Measurements from ENCODE around the gene CPAMD8. TPM values are rescaled to one million over a fixed set of nuclear protein-coding genes. Genes with fewer than 3 reads are reported as not detected.
"Not testable (repeated sequence)": the region's sequence is repeated elsewhere in the genome, so short reads cannot be mapped to it uniquely, and the experiment has no call there.

CPAMD8 gene
- total RNA-seq, 1 donor from 2014 or later: 5.3 TPM

GRCh38 chr19:16875584-16876555 is 150.7 kb downstream of the CPAMD8 start:
- Histone ChIP-seq H3K36me3 (ENCODE audit: control insufficient read depth, insufficient read depth, low read length) (peaks cover 1% of the 10 kb centered on the region), H3K27me3 (ENCODE audit: control insufficient read depth, insufficient read depth, low read length) (no peaks in the 10 kb centered on the region), H3K4me3 (ENCODE audit: low read depth, low read length) (no peak overlapping the region)
- no peak for DNase-seq (ENCODE audit: low read depth)
- no peak for TF ChIP-seq CTCF (IDR thresholded peaks at IDR 0.05; ENCODE audit: insufficient read depth, low read length, poor library complexity, severe bottlenecking)

- H3K4me3 ChIP-seq (ENCODE audit: low read depth, low read length); H3K36me3 ChIP-seq (ENCODE audit: control insufficient read depth, insufficient read depth, low read length); H3K27me3 ChIP-seq (ENCODE audit: control insufficient read depth, insufficient read depth, low read length): not testable (repeated sequence)
Observed at GRCh38 chr19:16874978-16875299, 151.7 kb downstream of the CPAMD8 start.

GRCh38 chr19:16874250-16874977 is 152.2 kb downstream of the CPAMD8 start:
- no peak for DNase-seq (ENCODE audit: low read depth)
- H3K36me3 ChIP-seq (ENCODE audit: control insufficient read depth, insufficient read depth, low read length): peaks cover 1% of the 10 kb centered on the region
- no peak for TF ChIP-seq CTCF (IDR thresholded peaks at IDR 0.05; ENCODE audit: insufficient read depth, low read length, poor library complexity, severe bottlenecking)

More at GRCh38 chr19:16874978-16875299, 151.7 kb downstream of the CPAMD8 start:
- DNase-seq (ENCODE audit: low read depth): not testable (repeated sequence)

GRCh38 chr19:16873594-16873993 is 153.0 kb downstream of the CPAMD8 start:
- no peak overlapping the region for H3K4me3 ChIP-seq (ENCODE audit: low read depth, low read length)
- no peaks in the 10 kb centered on the region for H3K27me3 ChIP-seq (ENCODE audit: control insufficient read depth, insufficient read depth, low read length)
- no peak for TF ChIP-seq CTCF (IDR thresholded peaks at IDR 0.05; ENCODE audit: insufficient read depth, low read length, poor library complexity, severe bottlenecking)
- no peak for DNase-seq (ENCODE audit: low read depth)
- peaks cover 1% of the 10 kb centered on the region for H3K36me3 ChIP-seq (ENCODE audit: control insufficient read depth, insufficient read depth, low read length)

More at GRCh38 chr19:16874250-16874977, 152.2 kb downstream of the CPAMD8 start:
- H3K27me3 ChIP-seq (ENCODE audit: control insufficient read depth, insufficient read depth, low read length): no peaks in the 10 kb centered on the region
- H3K4me3 ChIP-seq (ENCODE audit: low read depth, low read length): no peak overlapping the region

GRCh38 chr19:16872728-16873127 is 153.9 kb downstream of the CPAMD8 start:
- TF ChIP-seq CTCF (IDR thresholded peaks at IDR 0.05; ENCODE audit: insufficient read depth, low read length, poor library complexity, severe bottlenecking): no peak
- no peak for DNase-seq (ENCODE audit: low read depth)
- Histone ChIP-seq H3K27me3 (ENCODE audit: control insufficient read depth, insufficient read depth, low read length) (no peaks in the 10 kb centered on the region), H3K4me3 (ENCODE audit: low read depth, low read length) (no peak overlapping the region), H3K36me3 (ENCODE audit: control insufficient read depth, insufficient read depth, low read length) (no peaks in the 10 kb centered on the region)

- H3K4me3 ChIP-seq (ENCODE audit: low read depth, low read length): no peak overlapping the region
- TF ChIP-seq CTCF (IDR thresholded peaks at IDR 0.05; ENCODE audit: insufficient read depth, low read length, poor library complexity, severe bottlenecking): no peak
- H3K36me3 ChIP-seq (ENCODE audit: control insufficient read depth, insufficient read depth, low read length): peaks cover 2% of the 10 kb centered on the region
- no peaks in the 10 kb centered on the region for H3K27me3 ChIP-seq (ENCODE audit: control insufficient read depth, insufficient read depth, low read length)
- no peak for DNase-seq (ENCODE audit: low read depth)
Observed at GRCh38 chr19:16871871-16872270, 154.7 kb downstream of the CPAMD8 start.

Measured in kidney epithelial cell (primary cell).